GM10266 (cell line): ENCODE data around the gene GARNL3.

ENCODE experiments used
- DNase-seq: peaks from one replicate; pipeline ENCODE4 v3.0.0; 2012; ENCODE audit errors: extremely low spot score
- TF ChIP-seq, protein P1 (sequence below): IDR thresholded peaks from 2 replicates; pipeline ENCODE4 v1.5.1; 2012; ENCODE audit warnings: mild to moderate bottlenecking, low read depth; ENCODE audit not compliant: control insufficient read depth, insufficient read depth; ENCODE audit errors: missing control alignments

The GARNL3 gene

GRCh38 chr9:127404631-127405030 lies 140.1 kb downstream of the GARNL3 start:
- TF ChIP-seq, protein P1, sequence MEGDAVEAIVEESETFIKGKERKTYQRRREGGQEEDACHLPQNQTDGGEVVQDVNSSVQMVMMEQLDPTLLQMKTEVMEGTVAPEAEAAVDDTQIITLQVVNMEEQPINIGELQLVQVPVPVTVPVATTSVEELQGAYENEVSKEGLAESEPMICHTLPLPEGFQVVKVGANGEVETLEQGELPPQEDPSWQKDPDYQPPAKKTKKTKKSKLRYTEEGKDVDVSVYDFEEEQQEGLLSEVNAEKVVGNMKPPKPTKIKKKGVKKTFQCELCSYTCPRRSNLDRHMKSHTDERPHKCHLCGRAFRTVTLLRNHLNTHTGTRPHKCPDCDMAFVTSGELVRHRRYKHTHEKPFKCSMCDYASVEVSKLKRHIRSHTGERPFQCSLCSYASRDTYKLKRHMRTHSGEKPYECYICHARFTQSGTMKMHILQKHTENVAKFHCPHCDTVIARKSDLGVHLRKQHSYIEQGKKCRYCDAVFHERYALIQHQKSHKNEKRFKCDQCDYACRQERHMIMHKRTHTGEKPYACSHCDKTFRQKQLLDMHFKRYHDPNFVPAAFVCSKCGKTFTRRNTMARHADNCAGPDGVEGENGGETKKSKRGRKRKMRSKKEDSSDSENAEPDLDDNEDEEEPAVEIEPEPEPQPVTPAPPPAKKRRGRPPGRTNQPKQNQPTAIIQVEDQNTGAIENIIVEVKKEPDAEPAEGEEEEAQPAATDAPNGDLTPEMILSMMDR = no peak
- DNase-seq = no peak

- no peak for DNase-seq
- TF ChIP-seq, protein P1 = no peak
Measured at GRCh38 chr9:127405344-127406125, 141.0 kb downstream of the GARNL3 start.

DNA sequence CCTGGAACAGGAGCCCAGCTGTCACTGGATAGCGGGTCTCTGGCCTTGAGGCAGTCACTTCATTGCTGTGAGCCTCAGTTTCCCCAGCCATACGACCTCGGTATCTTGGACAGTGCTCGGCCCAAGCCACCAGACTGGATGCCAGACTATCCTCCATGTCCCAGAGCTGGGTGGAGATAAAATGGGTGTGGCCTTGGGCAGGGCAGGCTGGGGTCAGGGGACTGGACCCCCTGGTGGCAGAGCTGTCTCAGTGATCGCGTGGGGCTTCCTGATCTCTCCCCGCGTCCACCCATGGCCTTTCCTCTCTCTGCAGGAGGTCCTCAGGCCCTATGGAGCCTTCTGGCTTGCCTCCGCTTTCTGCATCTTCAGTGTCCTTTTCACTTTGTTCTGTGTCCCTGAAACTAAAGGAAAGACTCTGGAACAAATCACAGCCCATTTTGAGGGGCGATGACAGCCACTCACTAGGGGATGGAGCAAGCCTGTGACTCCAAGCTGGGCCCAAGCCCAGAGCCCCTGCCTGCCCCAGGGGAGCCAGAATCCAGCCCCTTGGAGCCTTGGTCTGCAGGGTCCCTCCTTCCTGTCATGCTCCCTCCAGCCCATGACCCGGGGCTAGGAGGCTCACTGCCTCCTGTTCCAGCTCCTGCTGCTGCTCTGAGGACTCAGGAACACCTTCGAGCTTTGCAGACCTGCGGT lies 142.4 kb downstream of the GARNL3 start:
- TF ChIP-seq, protein P1 = no peak
- DNase-seq = no peak

GRCh38 chr9:127407492-127407843 lies 142.9 kb downstream of the GARNL3 start:
- TF ChIP-seq, protein P1 = no peak
- DNase-seq = no peak

- no peak for DNase-seq
- TF ChIP-seq, protein P1 = no peak
Measured at GRCh38 chr9:127411122-127411521, 146.5 kb downstream of the GARNL3 start.

- DNase-seq = no peak
- TF ChIP-seq, protein P1 = no peak
Measured at GRCh38 chr9:127415141-127415540, 150.6 kb downstream of the GARNL3 start.

GRCh38 chr9:127415657-127416056 lies 151.1 kb downstream of the GARNL3 start:
- no peak for DNase-seq
- TF ChIP-seq, protein P1 = no peak
